Upper lobe of right lung (tissue), 1 donor: Measurements from ENCODE around the gene SCARF2. TPM values are rescaled to one million over a fixed set of nuclear protein-coding genes. Genes with fewer than 3 reads are reported as not detected.

Experiments used
- ATAC-seq: fragments of 200-7000 bp; cut with Tn5 transposase; one replicate; pipeline ENCODE4 v1.9.1; 2020; ENCODE audit warnings: mild to moderate bottlenecking, moderate library complexity
- DNase-seq: peaks from one replicate; pipeline ENCODE4 v3.0.0-alpha.2; 2020
- H3K27ac ChIP-seq: fragments of 200-600 bp; one replicate; pipeline ENCODE4 v1.8.0; 2022
- H3K27me3 ChIP-seq: fragments of 200-600 bp; one replicate; pipeline ENCODE4 v1.8.0; 2022; ENCODE audit warnings: mild to moderate bottlenecking
- H3K36me3 ChIP-seq: fragments of 200-600 bp; one replicate; pipeline ENCODE4 v1.8.0; 2022
- H3K4me1 ChIP-seq: fragments of 200-600 bp; one replicate; pipeline ENCODE4 v1.8.0; 2022
- H3K4me3 ChIP-seq: fragments of 200-600 bp; one replicate; pipeline ENCODE4 v1.8.0; 2022; ENCODE audit warnings: mild to moderate bottlenecking
- H3K9me3 ChIP-seq: fragments of 200-600 bp; one replicate; pipeline ENCODE4 v1.8.0; 2022
- CTCF ChIP-seq: fragments of 200-600 bp; IDR thresholded peaks from one replicate; pipeline ENCODE4 v1.8.0; 2022; ENCODE audit warnings: antibody characterized with exemption
- intact Hi-C: fragments of 100-400 bp; cut with DNase I; formaldehyde crosslinking; loops from one replicate; pipeline ENCODE4 v1.11.0; 2022
- total RNA-seq: library from RNA; stranded (reverse); fragmentation: NEBNext Ultra II Directional; extraction: Animal tissue kit (Norgen Biotek cat#: 25700); gene quantifications from one replicate; pipeline ENCODE4 v1.2.1, GENCODE V29; 2021
- donor health status: DM: no; HTN: yes; CAD: no; lungs with severe emphysema.

SCARF2 gene
- total RNA-seq, 1 donor from 2014 or later, result 24.0 TPM

DNA sequence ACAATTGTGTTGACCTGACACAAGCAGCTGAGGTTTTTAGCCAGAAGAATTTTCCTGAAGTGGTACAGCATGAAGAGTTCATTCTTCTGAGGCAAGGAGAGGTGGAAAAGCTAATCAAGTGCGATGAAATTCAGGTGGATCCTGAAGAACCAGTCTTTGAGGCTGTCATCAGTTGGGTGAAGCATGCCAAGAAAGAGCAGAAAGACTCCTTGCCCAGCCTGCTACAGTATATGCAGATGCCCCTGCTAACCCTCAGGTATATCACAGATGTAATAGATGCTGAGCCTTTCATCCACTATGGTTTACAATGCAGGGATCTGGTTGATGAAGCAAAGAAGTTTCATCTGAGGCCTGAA lies 12.9 kb upstream of the SCARF2 start:
- TF ChIP-seq CTCF, result no peak
- no peak for ATAC-seq
- Histone ChIP-seq H3K27me3 (no peaks in the 10 kb centered on the region), H3K36me3 (peaks cover 18% of the 10 kb centered on the region), H3K4me1 (no peaks in the 10 kb centered on the region), H3K9me3 (no peaks in the 10 kb centered on the region), H3K27ac (no peak overlapping the region), H3K4me3 (no peak overlapping the region)
- DNase-seq, result no peak
- intact Hi-C loops, result no loop called here

- Histone ChIP-seq H3K27me3 (no peaks in the 10 kb centered on the region), H3K9me3 (no peaks in the 10 kb centered on the region), H3K36me3 (peaks cover 22% of the 10 kb centered on the region), H3K27ac (no peak overlapping the region), H3K4me3 (no peak overlapping the region), H3K4me1 (no peaks in the 10 kb centered on the region)
- intact Hi-C loops, result no loop called here
- TF ChIP-seq CTCF, result no peak
- DNase-seq (no peak), ATAC-seq (no peak)
Measured at GRCh38 chr22:20449819-20450550, 12.4 kb upstream of the SCARF2 start.

DNA sequence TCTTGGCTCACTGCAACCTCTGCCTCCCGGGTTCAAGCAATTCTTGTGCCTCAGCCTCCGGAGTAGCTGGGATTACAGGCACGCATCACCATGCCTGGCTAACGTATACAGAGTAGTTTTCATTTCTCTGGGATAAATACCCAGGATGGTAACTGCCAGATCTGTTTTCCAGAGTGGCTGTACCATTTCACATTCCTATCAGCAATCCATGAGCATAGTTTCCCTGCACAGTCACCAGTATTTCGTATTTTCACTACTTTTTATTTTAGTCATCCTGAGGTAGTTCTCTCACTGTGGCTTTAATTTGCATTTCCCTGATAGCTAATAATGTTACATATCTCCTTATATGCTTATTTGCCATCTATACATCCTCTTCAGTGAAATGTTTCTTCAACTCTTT lies 11.0 kb upstream of the SCARF2 start:
- ATAC-seq, result no peak
- intact Hi-C loops, result no loop called here
- Histone ChIP-seq H3K4me1 (no peaks in the 10 kb centered on the region), H3K4me3 (no peak overlapping the region), H3K27ac (no peak overlapping the region), H3K36me3 (peaks cover 29% of the 10 kb centered on the region), H3K27me3 (no peaks in the 10 kb centered on the region), H3K9me3 (no peaks in the 10 kb centered on the region)
- no peak for TF ChIP-seq CTCF
- no peak for DNase-seq

- Histone ChIP-seq H3K9me3 (no peaks in the 10 kb centered on the region), H3K36me3 (peaks cover 29% of the 10 kb centered on the region), H3K27me3 (no peaks in the 10 kb centered on the region), H3K4me1 (no peaks in the 10 kb centered on the region), H3K27ac (no peak overlapping the region), H3K4me3 (no peak overlapping the region)
- intact Hi-C loops, result no loop called here
- ATAC-seq, result no peak
- TF ChIP-seq CTCF, result no peak
- DNase-seq, result no peak
Measured at GRCh38 chr22:20446383-20446970, 8.9 kb upstream of the SCARF2 start.

GRCh38 chr22:20444325-20444724 lies 6.7 kb upstream of the SCARF2 start:
- intact Hi-C loops, result no loop called here
- H3K27ac ChIP-seq, result no peak overlapping the region
- H3K4me3 ChIP-seq, result no peak overlapping the region
- H3K27me3 ChIP-seq, result no peaks in the 10 kb centered on the region
- TF ChIP-seq CTCF, result no peak
- ATAC-seq (no peak), DNase-seq (no peak)
- H3K9me3 ChIP-seq, result no peaks in the 10 kb centered on the region
- peaks cover 29% of the 10 kb centered on the region for H3K36me3 ChIP-seq
- H3K4me1 ChIP-seq, result no peaks in the 10 kb centered on the region
